Body of pancreas (tissue), 4 donors: ENCODE results near the gene NTRK1.

ENCODE experiments used
- CTCF ChIP-seq, 7 experiments: fragments of 450-650 bp in 4 of 7; fragments of 200-600 bp in 3 of 7; sonication (generic) in 3 of 7; IDR thresholded peaks; one replicate each; pipeline ENCODE4 v1.5.1; 2016 to 2019; ENCODE audit warnings: antibody characterized with exemption in 7 of 7
- POLR2A ChIP-seq, 3 donors: fragments of 450-650 bp; IDR thresholded peaks; one replicate each; pipeline ENCODE4 v1.6.1; 2016; ENCODE audit warnings: antibody characterized with exemption in 3 of 3, mild to moderate bottlenecking in 2 of 3

- TF ChIP-seq CTCF (IDR thresholded peaks at IDR 0.05), result no peak
- TF ChIP-seq POLR2A (IDR thresholded peaks at IDR 0.05), result no peak
Measured at GRCh38 chr1:156906206-156906906, 45.7 kb downstream of the NTRK1 start.
